ENCODE measurements around the gene YEATS2.
"Not testable (repeated sequence)": the region's sequence is repeated elsewhere in the genome, so short reads cannot be mapped to it uniquely, and the experiment has no call there.

The YEATS2 gene

DNA sequence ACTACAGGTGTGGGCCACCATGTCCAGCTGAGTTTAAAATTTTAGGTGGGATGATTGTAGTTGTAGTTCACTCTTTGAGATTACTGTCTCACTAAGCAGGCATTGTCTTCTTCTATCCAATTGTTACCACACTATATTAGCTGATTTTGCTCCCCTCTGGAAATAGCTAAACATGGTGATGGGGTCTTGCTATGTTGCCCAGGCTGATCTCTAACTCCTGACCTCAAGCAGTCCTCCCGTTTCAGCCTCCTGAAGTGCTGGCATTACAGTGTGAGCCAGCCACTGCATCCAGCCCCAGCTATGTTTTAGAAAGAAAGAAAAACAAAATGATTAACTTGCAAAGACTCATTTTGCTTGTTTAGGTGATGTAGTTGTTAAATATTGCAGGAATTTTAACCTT is 30.6 kb downstream of the YEATS2 start:
- H3K4me3 ChIP-seq (ENCODE audit: low read depth, low read length), result no peak overlapping the region
- POLR2A ChIA-PET, result no interaction called here
- CTCF ChIA-PET, result no interaction called here
- TF ChIP-seq, protein P1, sequence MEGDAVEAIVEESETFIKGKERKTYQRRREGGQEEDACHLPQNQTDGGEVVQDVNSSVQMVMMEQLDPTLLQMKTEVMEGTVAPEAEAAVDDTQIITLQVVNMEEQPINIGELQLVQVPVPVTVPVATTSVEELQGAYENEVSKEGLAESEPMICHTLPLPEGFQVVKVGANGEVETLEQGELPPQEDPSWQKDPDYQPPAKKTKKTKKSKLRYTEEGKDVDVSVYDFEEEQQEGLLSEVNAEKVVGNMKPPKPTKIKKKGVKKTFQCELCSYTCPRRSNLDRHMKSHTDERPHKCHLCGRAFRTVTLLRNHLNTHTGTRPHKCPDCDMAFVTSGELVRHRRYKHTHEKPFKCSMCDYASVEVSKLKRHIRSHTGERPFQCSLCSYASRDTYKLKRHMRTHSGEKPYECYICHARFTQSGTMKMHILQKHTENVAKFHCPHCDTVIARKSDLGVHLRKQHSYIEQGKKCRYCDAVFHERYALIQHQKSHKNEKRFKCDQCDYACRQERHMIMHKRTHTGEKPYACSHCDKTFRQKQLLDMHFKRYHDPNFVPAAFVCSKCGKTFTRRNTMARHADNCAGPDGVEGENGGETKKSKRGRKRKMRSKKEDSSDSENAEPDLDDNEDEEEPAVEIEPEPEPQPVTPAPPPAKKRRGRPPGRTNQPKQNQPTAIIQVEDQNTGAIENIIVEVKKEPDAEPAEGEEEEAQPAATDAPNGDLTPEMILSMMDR (IDR thresholded peaks at IDR 0.05; ENCODE audit: insufficient read depth, low read length, missing control alignments), result no peak
- no peak for DNase-seq (ENCODE audit: low read depth, low spot score)

DNA sequence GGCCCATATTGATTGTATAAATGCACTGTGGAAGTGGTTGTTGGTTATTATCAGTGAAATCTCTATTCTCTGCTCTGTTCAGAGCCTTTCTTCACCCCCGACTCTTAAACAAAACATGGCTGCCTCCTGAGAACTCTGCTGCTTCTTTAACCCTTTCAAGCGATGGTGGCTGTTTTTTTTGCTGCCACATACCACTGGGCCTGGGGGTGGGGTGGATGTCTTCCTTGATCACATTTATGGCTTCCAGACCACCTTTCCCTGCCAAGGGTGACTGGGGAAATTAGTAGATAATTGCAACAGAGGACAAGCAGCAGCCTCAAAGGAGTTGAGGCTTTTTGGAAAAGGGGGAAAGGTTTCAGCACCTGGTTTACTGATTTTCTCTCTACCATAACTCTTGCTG is 32.8 kb downstream of the YEATS2 start:
- no peak overlapping the region for H3K4me3 ChIP-seq (ENCODE audit: low read depth, low read length)
- no peak for DNase-seq (ENCODE audit: low read depth, low spot score)
- CTCF ChIA-PET, result no interaction called here
- TF ChIP-seq, protein P1 (IDR thresholded peaks at IDR 0.05; ENCODE audit: insufficient read depth, low read length, missing control alignments), result no peak
- POLR2A ChIA-PET, result no interaction called here

DNA sequence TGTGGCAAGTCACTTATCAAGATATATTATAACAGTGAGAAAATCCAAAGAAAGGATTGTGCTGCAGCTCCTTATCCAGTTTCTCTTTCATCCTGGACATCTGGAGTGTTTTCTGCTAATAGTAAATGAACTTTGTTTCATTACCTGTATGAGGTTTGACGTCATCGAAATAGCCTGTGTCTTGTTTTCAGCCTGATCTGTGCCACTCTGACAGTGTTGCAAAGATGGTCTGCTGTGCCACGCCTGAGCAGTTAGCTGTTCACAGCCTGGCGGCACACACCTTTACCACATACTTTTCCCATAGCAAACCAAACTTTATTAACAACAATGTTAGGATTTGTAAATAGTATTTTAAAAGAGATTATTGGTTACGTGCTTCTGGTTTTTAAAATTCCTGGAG is 34.0 kb downstream of the YEATS2 start:
- no peak overlapping the region for H3K4me3 ChIP-seq (ENCODE audit: low read depth, low read length)
- DNase-seq (ENCODE audit: low read depth, low spot score), result no peak
- POLR2A ChIA-PET, result no interaction called here
- TF ChIP-seq, protein P1 (IDR thresholded peaks at IDR 0.05; ENCODE audit: insufficient read depth, low read length, missing control alignments), result no peak
- CTCF ChIA-PET, result no interaction called here

GRCh38 chr3:183733553-183733952 is 36.0 kb downstream of the YEATS2 start:
- H3K4me3 ChIP-seq (ENCODE audit: low read depth, low read length), result no peak overlapping the region
- CTCF ChIA-PET, result no interaction called here
- TF ChIP-seq, protein P1 (IDR thresholded peaks at IDR 0.05; ENCODE audit: insufficient read depth, low read length, missing control alignments), result no peak
- no peak for DNase-seq (ENCODE audit: low read depth, low spot score)
- POLR2A ChIA-PET, result no interaction called here

GRCh38 chr3:183734750-183735494 is 37.3 kb downstream of the YEATS2 start:
- H3K4me3 ChIP-seq (ENCODE audit: low read depth, low read length), result no peak overlapping the region
- CTCF ChIA-PET, result interaction anchor here (1.2 kb wide), 1 partner anchor 9 kb away, joined by 3 read pairs; no protein-coding TSS in a partner anchor
- POLR2A ChIA-PET, result no interaction called here
- no peak for DNase-seq (ENCODE audit: low read depth, low spot score)
- TF ChIP-seq, protein P1 (IDR thresholded peaks at IDR 0.05; ENCODE audit: insufficient read depth, low read length, missing control alignments), result no peak

- TF ChIP-seq, protein P1 (IDR thresholded peaks at IDR 0.05; ENCODE audit: insufficient read depth, low read length, missing control alignments), result no peak
- POLR2A ChIA-PET, result no interaction called here
- DNase-seq (ENCODE audit: low read depth, low spot score), result no peak
- H3K4me3 ChIP-seq (ENCODE audit: low read depth, low read length), result no peak overlapping the region
- CTCF ChIA-PET, result interaction anchor here (1.1 kb wide), 1 partner anchor 29 kb away, joined by 3 read pairs; no protein-coding TSS in a partner anchor
Measured at GRCh38 chr3:183737116-183737515, 39.5 kb downstream of the YEATS2 start.

DNA sequence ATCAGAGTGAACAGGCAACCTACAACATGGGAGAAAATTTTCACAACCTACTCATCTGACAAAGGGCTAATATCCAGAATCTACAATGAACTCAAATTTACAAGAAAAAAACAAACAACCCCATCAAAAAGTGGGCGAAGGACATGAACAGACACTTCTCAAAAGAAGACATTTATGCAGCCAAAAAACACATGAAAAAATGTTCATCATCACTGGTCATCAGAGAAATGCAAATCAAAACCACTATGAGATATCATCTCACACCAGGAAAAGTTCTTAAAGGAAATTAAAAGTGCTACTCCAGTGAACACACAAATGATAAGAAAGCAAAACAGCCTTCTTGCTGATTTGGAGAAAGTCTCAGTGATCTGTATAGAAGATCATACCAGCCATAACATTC is 42.6 kb downstream of the YEATS2 start:
- POLR2A ChIA-PET; DNase-seq (ENCODE audit: low read depth, low spot score): not testable (repeated sequence)
- CTCF ChIA-PET, result interaction anchor here (0.8 kb wide), 1 partner anchor 15 kb away, joined by 3 read pairs; no protein-coding TSS in a partner anchor

More for the DNA sequence above, 42.6 kb downstream of the YEATS2 start:
- not testable (repeated sequence) for H3K4me3 ChIP-seq (ENCODE audit: low read depth, low read length)

Measured in AG04449 (cell line).